ENCODE measurements around the gene FAM219A.
"Not testable (repeated sequence)": the region's sequence is repeated elsewhere in the genome, so short reads cannot be mapped to it uniquely, and the experiment has no call there.

FAM219A gene

GRCh38 chr9:34366365-34366764 lies 92.0 kb downstream of the FAM219A start:
- TF ChIP-seq CTCF (IDR thresholded peaks at IDR 0.05; ENCODE audit: extremely low read depth, insufficient read depth, missing control alignments), result no peak
- in situ Hi-C loops (cut with MboI; ENCODE audit: low pct_unique_long_range_greater_than_20kb, low sequenced_read_pairs, unreplicated experiment), result no loop called here
- no peak for DNase-seq (ENCODE audit: low spot score)

DNA sequence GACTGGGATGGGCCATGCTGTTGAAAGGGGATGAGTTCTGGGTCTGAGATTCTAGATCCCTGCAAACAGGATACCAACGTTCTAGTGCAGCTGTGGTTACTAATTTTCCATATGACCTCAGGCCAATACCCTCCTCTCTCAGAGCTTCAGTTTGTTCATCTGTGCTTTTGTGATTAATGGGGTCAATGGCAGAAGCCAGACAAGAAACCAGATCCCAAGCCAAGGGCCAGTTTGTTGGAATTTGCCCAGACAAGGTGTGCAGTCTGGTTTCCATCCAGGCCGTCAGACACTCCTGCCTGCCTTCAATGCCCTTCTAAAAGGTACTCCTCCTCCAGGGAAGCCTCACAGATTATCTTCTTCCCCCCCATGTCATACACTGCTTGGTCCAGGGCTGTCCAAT lies 93.1 kb downstream of the FAM219A start:
- no peak for TF ChIP-seq CTCF (IDR thresholded peaks at IDR 0.05; ENCODE audit: extremely low read depth, insufficient read depth, missing control alignments)
- in situ Hi-C loops (cut with MboI; ENCODE audit: low pct_unique_long_range_greater_than_20kb, low sequenced_read_pairs, unreplicated experiment), result no loop called here
- no peak for DNase-seq (ENCODE audit: low spot score)

- no peak for DNase-seq (ENCODE audit: low spot score)
- in situ Hi-C loops (cut with MboI; ENCODE audit: low pct_unique_long_range_greater_than_20kb, low sequenced_read_pairs, unreplicated experiment), result no loop called here
- no peak for TF ChIP-seq CTCF (IDR thresholded peaks at IDR 0.05; ENCODE audit: extremely low read depth, insufficient read depth, missing control alignments)
These were observed 94.6 kb downstream of the FAM219A start for GRCh38 chr9:34363619-34364351.

DNA sequence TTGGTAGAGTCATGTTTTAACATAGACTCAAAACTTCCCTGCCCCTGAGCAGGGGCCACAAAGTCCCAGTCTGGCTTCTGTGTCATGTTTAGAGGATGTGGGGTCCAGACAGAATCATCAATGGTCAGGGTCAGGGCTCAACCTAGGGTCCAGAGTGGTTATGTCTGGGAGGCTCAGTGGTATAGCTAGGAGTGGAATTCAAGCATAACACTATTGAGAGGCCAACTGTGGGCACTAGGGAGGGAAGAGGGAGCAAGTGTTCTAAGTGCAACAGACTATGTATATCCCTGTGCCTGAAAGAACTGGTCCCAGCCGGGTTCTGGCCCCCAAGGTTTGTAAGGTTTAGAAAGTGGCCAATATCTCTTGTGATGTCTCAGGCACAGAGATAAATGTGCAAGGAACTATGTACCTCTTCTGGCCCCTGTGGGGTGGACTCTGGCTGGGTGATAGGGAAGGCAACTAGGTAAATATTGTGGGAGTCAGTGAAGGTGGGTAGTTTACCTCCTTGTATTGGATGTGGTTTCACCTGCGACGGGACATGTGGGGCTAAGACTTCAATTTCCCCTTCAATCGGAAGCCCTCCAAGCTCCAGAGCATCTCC lies 95.7 kb downstream of the FAM219A start:
- in situ Hi-C loops (cut with MboI; ENCODE audit: low pct_unique_long_range_greater_than_20kb, low sequenced_read_pairs, unreplicated experiment), result no loop called here
- TF ChIP-seq CTCF (IDR thresholded peaks at IDR 0.05; ENCODE audit: extremely low read depth, insufficient read depth, missing control alignments), result no peak

DNA sequence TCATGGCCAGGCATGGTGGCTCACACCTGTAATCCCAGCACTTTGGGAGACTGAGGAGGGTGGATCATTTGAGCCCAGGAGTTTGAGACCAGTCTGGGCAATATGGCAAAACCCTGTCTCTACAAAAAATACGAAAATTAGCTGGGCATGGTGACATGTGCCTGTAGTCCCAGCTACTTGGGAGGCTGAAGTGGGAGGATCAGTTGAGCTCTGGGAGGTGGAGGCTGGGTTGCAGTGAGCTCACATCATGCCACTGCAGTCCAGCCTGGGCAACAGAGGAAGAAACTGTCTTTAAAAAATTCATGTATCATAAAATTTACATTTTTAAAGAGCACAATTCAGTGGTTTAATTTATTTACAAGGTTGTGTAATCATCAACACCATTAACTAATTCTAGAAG lies 105.4 kb downstream of the FAM219A start:
- in situ Hi-C loops (cut with MboI; ENCODE audit: low pct_unique_long_range_greater_than_20kb, low sequenced_read_pairs, unreplicated experiment), result not testable (repeated sequence)

More for the DNA sequence above, 95.7 kb downstream of the FAM219A start:
- DNase-seq (ENCODE audit: low spot score), result no peak

GRCh38 chr9:34352122-34352652 lies 106.2 kb downstream of the FAM219A start:
- DNase-seq (ENCODE audit: low spot score); in situ Hi-C loops (cut with MboI; ENCODE audit: low pct_unique_long_range_greater_than_20kb, low sequenced_read_pairs, unreplicated experiment): not testable (repeated sequence)

More for the DNA sequence above, 105.4 kb downstream of the FAM219A start:
- not testable (repeated sequence) for DNase-seq (ENCODE audit: low spot score)

DNA sequence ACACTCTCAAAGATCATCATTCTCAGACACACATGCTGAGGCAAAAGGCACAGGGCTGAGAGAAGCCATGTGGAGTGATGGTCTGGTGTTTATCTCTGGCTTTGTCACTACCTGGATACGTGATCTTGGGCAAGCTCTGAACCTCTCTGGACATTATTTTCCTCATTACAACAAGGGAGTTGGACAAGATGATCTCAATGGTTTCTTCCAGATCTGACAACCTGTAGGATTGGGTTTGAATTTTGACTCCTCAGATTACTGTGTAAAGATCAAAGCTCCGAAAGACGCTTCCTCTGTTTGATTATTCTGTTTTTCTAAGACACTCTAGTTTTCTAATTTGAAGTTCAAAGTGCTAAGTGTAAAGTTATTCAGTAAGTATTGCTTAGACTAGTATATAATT lies 109.0 kb downstream of the FAM219A start:
- no peak for TF ChIP-seq CTCF (IDR thresholded peaks at IDR 0.05; ENCODE audit: extremely low read depth, insufficient read depth, missing control alignments)
- in situ Hi-C loops (cut with MboI; ENCODE audit: low pct_unique_long_range_greater_than_20kb, low sequenced_read_pairs, unreplicated experiment), result no loop called here
- DNase-seq (ENCODE audit: low spot score), result no peak

All from GM13977 (cell line).